Forelimb muscle (tissue), 1 donor: Measurements from ENCODE around the gene HSF2BP. TPM values are rescaled to one million over a fixed set of nuclear protein-coding genes. Genes with fewer than 3 reads are reported as not detected.
A peak's percentile ranks its signal among the peaks of the same experiment; 100 is the strongest.
"Not testable (repeated sequence)": the region's sequence is repeated elsewhere in the genome, so short reads cannot be mapped to it uniquely, and the experiment has no call there.

ENCODE experiments used
- DNase-seq: peaks from one replicate; pipeline ENCODE4 v3.0.0-alpha.2; 2013; ENCODE audit warnings: low read depth
- polyA plus RNA-seq: library from polyadenylated mRNA; unstranded; fragments of 120-200 nt; gene quantifications from one replicate; pipeline ENCODE4 v1.2.1, GENCODE V29; 2013; ENCODE audit not compliant: insufficient read length

The HSF2BP gene
- 0.62 TPM for polyA plus RNA-seq

DNA sequence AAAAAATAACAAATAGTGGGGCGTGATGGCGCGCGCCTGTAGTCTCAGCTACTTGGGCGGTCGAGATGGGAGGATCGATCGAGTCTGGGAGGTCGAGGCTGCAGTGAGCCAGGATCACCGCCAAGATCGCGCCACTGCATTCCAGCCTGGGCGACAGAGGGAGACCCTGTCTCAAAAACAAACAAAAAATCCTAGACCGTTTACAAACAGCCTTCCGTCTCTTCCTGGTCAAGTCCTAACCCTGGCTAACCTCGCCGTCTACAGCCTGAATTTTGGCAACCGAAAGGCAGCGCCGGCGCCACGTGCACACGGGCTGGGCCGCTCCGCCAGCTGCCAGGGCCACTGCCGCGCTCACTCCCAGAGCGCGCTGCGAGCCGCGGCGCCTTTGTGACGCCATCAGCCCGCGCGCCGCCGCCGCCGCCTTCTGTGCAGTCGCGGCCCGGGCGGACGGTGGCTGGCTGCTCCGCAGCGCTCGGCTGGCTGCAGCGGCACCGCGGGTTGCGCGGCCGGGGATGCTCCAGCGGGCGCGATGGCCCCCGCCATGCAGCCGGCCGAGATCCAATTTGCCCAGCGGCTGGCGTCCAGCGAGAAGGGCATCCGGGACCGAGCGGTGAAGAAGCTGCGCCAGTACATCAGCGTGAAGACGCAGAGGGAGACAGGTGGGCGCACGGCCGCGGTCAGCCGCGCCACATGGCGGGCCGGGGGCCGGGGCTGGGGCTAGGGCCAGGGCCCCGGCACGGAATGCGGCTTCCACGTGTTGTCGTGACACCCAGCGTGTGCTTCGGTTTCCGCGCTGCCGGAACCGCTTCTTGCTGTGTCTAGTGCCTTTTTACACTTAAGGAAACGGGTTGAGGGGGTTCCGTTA lies at the start of gene HSF2BP, which contains the start of gene RRP1B:
Gene HSF2BP (minus strand): TSS at position 353 of the 865 bp plus-strand sequence. CDS start 1,392 bp downstream, outside the sequence.
Gene RRP1B (plus strand): TSS at position 425 of the 865 bp plus-strand sequence. CDS start 105 bp downstream, at position 530.
- peak; percentile 55 for DNase-seq

DNA sequence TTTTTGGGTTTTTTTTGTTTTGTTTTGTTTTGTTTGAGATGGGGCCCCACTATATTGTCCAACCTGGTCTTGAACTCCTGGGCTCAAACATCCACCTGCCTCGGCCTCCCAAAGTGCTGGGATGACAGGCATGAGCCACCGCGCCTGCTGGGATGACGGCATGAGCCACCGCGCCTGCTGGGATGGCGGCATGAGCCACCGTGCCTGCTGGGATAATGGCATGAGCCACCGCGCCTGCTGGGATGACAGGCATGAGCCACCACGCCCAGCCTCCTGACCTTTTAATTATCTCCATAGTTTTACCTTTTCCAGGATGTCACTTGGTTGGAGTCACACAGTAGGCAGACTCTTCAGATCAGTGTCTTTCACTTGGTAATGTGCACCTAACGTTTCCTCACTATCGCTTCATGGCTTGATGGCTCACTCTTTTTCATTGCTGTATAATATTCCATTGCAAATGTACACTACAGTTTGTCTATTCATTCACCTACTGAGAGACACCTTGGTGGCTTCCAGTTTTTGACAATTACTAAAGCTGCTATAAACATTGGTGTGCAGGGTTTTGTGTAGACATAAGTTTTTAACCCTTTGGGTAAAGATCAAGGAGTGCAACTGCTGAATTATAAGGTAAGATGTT lies 49.6 kb upstream of the HSF2BP start:
- DNase-seq: no peak

DNA sequence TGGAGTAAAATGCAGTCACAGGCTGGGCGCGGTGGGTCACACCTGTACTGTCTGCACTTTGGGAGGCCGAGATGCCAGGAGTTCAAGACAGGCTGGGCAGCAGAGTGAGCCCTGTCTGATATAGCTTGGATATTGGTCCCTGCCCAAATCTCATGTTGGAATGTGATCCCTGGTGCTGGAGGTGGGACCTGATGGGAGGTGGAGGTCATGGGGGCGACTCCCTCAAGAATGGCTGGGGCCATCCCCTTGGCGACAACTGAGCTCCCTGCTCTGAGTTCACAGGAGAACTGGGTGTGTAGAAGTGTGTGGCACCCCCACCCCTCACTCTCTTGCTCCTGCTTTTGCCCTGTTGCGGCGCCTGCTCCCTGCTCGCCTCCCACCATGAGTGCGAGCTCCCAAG lies 48.2 kb upstream of the HSF2BP start:
- DNase-seq: no peak

DNA sequence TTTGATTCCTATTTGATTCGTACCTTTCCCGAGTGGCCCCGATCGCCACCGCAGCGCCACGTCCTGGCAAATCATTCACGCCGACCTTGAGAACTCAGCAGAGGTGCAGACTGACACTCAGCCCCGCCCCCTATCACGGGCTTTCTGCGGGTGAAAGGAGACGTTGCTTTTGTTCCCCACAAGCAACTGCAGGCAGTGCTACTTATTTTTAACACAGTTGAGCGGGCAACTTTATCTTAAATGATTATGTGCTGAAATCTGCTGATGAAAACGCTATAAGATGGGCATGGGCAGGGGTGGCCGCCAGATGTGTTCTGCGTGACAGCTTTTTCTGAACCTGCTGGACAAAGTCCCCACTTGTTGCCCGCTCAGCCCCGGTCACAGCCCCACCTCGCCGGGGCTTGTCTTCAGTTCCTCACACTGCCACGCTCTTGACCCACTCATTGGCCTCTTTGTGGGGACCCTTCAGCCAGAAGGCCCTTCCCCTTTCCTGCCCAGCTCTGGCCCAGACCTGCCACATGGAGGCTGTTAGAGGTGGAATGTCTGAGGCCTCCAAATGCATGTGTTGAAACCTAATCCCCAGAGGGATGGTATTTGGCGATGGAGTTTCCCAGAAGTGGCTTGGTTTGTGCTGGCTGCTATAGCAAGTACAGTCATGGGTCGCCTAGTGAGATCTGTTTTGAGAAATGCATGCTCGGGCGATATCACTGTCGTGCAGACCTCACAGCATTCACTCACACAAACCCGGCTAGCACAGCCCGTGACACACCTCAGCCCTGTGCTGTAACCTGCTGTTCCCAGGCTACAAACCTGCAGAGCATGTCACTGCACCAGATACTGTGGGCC lies 44.0 kb upstream of the HSF2BP start:
- DNase-seq: no peak

DNA sequence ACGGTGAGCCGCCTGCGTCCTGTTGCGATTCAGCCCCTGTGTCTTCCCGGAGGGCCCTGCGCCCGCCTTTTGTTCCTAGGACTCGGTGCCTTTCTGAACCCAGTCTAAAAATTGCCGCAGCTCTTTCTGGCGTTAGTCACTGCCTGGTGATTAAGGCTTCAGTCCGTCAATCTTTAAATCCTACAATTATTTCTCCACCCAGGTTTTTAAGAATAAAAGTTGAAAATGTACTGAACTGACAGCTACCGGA lies 43.4 kb upstream of the HSF2BP start:
- DNase-seq: no peak

DNA sequence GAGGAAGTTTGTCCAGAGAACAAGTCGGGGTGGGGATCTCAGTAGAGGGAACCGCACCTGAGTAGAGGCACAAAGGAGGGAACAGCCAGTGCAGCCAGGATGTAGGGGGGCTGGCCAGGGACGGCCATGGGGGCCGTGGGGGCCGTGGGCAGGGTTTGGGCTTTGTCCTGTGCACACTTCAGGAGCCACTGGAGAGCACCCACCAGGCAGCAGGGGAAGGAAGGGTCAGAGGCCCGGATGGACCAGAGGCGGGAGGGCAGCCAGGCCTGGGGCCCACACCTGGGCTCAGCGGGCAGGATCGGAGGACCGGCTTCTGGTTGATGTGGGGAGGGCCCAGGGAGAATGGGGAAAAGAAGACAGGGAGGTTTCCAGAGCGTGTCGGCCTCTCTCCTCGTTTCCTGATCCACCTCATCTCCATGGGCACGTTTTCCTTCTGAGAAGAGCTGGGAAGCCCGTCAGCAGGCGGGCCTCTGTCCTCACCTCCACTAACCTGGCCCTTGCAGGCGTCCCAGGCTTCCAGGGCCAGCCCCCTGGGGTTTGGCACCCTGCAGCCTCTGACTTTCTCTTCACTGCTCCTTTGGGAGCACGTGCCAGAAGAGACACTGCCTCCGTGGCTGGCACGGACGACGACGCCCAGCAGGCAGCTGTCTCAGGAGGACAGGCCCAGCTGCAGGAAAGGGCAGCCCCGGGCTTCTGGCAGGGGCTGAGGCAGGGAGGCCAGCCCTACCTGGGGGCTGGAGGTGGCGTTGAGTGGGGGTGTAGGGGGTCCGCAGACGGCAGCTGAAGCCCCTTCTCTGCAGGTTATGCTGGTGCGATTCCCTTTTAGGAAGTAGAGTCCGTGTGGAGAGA lies 42.9 kb upstream of the HSF2BP start:
- DNase-seq: no peak

DNA sequence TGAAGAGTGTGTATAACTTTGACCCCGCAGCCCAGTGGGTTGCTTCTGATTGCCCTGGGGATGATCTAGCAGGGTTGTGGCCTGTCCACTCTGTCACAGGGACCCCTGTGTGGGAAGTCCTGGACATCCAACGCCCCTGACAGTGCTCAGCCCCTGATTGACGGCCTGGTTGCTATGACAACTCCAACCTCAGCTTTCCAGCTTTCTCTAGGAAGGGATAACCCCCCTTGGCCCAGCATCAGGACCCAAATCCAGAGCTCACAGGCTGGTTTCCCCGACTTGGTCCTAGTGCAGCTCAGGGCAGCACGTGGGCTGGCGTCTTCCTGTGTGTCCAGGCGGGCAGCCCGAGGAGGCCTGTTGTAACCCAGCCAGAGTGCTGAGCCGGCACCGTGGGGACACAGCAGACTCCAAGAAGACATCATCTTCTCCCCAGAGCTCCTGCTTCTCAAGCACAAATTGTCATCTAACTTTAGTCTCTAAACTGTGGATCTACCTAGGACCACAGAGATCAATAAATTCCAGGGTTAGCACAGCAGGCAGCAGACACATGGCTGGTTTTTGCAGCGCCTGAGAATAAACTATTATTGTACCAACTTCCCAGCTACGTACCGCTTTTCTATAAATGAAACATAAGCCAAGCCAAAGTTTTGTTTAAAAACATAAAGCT lies 40.8 kb upstream of the HSF2BP start:
- no peak for DNase-seq

DNA sequence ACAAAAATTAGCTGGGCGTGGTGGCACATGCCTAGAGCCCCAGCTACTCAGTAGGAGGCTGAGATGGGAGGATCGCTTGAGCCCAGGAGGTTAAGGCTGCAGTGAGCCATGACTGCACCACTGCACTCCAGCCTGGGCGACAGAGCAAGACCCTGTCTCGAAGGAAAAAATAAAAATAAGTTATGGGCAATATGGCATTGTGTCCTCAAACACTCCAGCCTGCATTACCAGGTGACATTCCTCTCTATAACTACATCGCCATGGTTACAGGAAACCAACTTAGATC lies 40.1 kb upstream of the HSF2BP start:
- DNase-seq: not testable (repeated sequence)

DNA sequence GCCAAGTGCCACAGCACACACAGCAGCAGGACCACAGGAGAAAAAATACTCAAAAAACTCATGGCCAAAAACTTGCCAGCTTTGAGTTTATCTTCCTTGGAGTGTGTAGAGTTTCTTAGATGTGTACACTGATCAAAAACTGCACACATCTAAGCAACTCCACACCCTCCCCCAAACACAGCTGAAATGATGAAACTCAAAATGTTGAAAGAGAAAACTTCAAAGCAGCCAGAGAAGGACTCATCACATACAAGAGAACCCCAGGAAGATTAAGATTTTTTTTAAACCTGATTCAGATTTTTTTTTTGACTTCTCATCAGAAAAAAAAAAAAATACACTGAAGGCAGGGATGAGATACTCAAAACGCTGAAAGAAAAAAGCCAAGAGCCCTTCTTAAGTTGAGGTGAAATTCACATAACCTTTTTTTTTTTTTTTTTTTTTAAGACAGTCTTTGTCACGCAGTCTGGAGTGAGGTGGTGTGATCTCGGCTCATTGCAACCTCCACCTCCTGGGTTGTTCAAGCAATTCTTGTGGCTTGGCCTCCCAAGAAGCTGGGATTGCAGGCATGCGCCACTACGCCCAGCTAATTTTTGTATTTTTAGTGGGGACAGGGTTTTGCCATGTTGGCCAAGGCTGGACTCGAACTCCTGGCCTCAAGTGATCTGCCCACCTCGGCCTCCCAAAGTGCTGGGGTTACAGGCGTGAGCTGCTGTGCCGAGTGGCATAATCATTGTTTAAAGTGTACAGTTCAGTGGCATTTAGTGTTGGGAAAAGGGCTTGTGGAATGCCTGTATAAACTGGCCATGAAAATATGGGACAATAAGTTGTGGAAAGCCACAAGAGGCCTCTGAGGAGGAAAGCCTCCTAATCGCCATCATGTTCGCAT lies 38.7 kb upstream of the HSF2BP start:
- no peak for DNase-seq

DNA sequence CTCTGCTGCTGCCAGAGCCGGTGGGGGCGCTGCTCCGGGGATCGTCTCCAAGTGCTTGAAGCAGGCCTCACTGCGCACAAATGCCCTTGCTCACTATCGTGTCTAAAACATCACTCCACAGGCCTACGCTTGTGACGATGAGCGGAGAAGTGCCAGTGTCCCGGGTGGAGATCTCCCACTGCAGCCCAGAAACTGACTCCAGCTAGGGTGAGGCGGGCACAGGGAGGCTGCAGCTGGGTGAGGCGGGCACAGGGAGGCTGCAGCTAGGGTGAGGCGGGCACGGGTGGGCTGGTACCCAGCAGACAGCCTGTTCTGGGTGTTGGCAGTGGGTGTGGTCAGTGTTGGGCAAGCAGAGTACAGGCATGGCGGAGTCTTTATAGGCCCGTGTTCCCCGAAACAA lies 36.9 kb upstream of the HSF2BP start:
- no peak for DNase-seq

DNA sequence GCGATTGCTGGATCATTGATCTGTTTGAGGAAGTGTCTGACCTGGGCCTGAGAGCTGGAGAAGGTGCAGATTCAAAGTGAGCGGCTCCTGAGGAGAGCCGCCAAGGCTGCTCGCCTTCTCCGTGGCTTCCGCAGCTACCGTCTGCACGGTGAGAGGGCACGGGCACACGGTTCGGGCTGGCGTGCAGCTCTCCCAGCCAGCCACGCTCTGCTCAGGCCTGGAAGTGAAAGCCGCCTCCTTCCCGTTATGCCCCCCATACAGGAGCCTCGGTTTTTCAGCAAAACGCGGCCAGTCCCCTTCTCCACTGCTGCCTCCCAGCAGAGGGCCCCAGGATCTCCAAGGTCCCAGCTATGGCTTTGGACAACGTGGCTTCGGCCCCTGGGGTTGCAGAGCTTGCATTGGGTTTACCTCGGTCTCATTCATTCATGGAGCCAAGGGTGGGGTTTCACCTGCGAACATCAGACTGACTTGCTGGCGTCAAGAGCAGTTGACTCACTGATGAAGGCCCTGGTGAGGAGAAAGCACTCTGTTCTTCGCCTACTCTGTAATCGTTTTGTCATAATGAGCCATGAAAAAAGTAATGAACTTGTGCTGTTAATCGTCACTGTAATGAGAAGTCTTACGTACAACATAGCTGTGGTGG lies 35.3 kb upstream of the HSF2BP start:
- DNase-seq: no peak

DNA sequence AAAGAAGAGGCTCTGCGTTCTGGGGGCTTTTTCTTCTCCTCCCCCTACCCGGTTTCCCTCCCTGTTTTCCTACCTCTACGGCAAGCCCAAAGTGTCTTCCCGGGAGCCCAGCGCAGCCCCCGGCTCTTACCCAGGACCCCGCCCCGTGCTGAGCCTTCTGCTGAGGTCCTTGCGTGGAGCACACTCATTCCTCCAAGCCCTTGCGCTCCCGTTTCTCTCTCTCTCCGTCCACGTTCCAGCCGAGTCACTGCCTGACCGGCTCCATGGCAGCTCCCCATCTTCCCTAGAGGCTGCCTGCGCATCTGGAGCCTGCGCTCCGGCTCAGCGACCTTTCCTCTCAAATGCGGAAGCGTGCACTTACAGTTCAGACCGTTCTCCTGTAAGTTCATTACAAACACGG lies 34.7 kb upstream of the HSF2BP start:
- DNase-seq: no peak

DNA sequence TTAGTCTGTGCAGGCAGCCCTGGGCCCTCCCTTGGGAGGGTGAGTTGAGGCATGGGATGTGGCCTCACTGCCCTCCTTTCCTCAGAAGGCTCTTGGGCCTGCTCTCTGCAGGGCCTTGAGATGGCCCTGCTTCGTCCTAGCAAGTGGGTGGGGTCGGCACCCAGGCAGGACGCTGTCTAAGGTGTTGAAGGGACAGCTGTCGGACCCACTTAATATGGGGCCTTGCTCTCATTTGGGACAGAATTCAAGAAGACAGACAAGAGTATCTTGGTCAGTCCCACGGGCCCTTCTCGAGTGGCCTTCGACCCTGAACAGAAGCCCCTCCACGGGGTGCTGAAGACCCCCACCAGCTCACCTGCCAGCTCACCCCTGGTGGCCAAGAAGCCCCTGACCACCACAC lies 33.7 kb upstream of the HSF2BP start:
- DNase-seq: no peak

DNA sequence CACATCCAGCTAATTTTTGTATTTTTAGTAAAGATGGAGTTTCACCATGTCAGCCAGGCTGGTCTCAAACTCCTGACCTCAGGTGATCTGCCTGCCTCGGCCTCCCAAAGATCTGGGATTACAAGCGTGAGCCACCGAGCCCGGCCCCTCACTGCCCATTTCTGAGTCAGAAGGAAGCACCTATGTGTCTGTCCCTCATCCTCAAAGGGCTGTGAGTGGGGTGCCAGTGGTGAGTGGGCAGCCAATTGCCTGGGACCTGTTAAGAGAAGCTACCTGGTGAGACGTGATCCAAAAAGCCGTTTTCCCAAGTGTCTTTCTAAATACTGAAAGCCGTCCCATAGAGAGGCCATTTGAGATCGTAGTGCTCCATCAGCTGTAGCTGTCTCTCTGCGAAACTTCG lies 32.5 kb upstream of the HSF2BP start:
- no peak for DNase-seq

DNA sequence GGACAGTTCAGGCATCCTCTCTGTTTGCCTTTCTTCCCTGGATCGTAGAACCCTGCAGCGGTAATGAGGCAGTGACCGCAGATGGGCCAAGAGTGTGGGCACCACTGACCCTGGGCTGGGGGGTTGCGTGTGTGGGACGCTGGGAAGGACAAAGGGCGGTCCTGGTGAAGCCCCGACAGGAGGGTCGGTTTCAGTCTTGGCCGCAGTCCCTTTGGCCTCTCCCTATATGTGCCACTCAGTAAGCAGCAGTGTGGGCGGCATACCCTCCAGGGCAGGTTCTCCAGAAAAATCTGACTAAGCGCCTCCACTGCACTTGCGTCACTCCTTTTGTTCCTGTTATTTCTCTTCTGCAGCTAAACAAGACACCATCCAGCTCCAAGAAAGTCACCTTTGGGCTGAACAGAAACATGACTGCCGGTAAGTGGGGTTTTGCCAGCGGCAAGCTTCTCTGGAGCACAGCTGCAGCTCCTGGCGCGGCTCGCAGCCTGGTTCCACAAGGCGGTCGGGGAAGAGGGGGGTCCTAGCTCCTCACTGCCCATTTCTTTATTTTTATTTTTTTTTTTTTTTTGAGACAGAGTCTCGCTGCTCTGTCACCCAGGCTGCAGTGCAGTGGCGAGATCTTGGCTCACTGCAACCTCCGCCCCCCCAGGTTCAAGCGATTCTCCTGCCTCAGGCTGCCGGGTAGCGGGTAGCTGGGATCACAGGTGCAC lies 32.0 kb upstream of the HSF2BP start:
- no peak for DNase-seq

DNA sequence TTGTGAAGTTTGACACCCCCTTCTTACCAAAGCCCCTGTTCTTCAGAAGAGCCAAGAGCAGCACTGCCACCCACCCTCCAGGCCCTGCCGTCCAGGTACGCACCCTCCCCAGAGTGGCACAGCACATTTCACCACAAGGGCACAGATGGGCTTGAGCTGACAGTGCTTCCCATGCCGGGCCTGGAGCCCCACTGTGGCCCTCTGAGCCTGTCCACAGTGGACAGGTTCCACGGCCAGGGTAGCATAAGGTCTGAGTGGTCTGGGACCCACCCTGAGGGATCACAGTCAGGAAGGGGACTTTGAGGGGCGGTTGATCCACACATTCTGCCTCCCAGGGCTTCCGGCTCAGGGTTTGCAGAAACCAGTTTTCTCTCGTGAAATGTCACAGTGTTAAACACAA lies 31.1 kb upstream of the HSF2BP start:
- no peak for DNase-seq

DNA sequence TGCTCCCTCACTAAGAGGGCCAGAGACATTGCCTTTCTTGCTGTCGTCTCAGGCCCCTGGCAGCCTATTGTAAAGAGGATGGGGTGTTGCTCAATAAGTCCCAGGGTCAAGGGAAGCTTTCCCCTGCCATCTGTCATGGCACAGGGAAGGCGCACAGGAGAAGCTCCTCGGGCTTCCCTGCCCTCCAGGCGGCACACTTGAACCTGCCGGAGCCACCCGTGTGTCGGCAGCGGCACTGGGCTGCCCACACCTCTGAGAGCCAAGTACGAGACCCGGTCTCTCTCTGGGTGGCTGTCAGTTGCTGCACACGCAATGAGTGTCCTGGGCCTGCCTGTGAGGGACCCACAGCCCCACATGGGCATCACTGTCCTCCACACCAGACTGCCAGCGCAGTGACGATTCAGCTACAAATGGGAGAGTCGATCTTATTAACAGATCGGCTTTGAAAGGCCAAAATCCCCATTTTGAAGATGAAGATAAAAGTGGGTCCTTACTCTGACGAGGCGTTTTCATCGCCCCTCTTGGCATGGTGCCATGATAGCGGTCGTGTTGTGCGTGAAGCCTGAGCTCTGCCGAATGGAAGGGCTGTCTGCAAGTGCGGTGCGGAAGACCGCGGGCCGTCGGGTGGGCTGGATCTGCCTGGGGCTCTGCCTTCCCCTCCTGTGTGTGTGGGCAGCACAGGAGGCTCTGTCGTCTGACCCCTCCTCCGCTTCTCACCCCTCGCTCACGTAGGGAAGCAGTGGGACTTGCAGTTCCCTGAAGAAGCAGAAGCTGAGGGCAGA lies 30.5 kb upstream of the HSF2BP start:
- DNase-seq: no peak

DNA sequence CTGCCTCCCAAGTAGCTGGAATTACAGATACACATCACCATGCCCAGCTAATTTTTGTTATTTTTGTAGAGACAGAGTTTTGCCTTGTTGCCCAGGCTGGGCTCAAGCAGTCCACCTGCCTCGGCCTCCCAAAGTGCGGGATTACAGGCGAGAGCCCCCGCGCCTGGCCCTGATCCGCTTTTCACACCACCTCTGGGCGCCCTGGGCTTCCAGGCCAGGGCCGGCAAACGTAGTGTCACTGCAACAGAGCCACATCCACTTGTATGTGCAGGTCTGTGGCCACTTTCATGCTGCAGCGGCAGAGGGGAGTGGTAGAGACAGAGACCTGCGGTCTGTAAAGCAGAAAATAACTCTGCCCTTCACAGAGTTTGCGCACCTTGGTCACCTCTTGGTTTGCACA lies 29.6 kb upstream of the HSF2BP start:
- DNase-seq: no peak
